ENCODE measurements around the gene CIT.

The CIT gene

GRCh38 chr12:119802472-119802871, 74.6 kb downstream of the CIT start:
- no peak for DNase-seq (ENCODE audit: low spot score)

GRCh38 chr12:119797090-119797489, 80.0 kb downstream of the CIT start:
- DNase-seq (ENCODE audit: low spot score): no peak

DNA sequence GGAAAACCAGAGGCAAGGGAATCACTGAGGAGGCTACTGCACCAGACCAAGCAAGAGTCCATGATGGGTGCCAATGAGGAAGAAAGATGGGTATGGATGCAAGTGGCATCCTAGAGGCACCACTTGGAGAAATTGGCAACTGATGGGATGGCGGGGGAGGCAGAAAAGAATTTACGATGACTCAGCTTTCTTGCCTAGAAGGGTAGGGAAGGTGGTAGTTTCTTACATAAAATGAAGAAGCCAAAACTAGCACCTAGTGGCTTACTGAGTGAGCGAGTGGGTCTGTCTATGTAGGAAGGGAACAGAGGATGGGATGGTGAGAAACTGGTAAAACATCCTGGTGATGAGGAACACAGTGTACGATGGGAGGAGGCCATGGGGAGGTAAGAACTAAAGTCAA, 80.8 kb downstream of the CIT start:
- no peak for DNase-seq (ENCODE audit: low spot score)

DNA sequence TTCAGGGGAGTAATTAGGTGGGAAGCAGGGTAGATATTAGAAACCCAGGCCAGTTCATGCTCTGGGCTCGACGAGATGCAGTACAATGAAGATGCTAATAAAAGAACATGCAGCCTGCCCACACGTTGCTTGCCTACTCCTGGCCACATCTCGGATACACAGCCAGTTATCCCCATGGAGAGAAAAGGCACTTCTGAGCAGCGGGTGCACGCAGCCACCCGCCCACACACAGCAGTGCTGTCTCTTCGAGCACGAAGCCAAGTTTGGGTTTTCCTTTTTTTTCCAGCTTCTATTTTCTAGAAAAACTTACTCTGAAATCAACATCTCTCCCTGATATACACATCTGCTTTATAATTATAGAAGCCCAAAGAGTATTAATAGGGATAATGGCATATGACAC, 85.7 kb downstream of the CIT start:
- no peak for DNase-seq (ENCODE audit: low spot score)

GRCh38 chr12:119788786-119789185, 88.3 kb downstream of the CIT start:
- DNase-seq (ENCODE audit: low spot score): no peak

- no peak for DNase-seq (ENCODE audit: low spot score)
Measured at GRCh38 chr12:119786539-119786938, 90.6 kb downstream of the CIT start.

GRCh38 chr12:119784673-119785072, 92.4 kb downstream of the CIT start:
- no peak for DNase-seq (ENCODE audit: low spot score)

GRCh38 chr12:119783787-119784186, 93.3 kb downstream of the CIT start:
- no peak for DNase-seq (ENCODE audit: low spot score)

DNA sequence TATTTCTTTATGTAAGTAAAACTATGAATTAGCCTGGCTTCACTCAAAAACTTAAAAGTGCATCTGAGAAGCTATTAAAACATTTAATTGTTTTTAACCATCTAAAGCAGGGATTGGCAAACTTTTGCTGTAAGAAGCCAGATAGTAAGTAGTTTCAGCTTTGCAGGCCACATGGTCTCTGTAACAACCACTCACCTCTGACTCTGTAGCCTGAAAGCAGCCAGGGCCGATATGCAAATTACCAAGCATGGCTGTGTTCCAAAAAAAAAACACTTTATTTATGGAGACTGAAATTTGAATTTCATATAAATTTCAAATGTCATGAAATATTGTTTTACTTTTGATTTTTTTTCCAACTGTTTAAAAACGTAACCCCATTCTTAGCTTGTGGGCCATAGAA, 95.3 kb downstream of the CIT start:
- no peak for DNase-seq (ENCODE audit: low spot score)

- peak; percentile 58 for DNase-seq (ENCODE audit: low spot score)
Measured at GRCh38 chr12:119780786-119781434, 96.2 kb downstream of the CIT start.

DNA sequence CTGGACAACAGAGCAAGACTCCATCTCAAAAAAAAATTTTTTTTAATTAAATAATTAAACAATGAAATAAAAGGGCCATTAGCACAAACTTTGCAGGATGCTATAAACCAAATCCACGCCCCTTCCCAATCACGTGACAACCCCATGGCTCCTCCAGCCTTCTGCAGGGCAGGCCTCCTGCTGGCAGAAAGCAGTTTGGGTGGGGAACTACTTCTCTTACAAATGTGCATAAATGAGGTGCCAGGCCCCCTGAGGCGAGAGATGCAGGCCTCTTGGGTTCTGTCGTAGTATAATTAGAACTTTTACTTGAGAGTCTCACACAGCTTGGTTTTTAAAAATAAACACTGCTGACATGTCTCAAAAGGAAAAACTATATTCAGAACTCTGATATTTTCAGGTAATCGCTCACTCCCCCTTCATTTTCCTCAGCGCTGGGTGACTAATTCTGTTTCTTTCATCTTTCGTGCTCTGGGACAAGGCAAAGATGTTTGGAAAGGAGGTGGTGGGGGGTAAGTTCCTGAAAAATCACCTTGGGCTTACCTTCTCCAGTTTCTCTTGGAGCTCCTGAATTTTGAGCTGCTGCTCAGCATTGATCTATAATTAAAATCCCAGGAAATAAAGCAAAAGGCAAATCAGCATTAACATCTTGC, 101.7 kb downstream of the CIT start:
- no peak for DNase-seq (ENCODE audit: low spot score)

DNA sequence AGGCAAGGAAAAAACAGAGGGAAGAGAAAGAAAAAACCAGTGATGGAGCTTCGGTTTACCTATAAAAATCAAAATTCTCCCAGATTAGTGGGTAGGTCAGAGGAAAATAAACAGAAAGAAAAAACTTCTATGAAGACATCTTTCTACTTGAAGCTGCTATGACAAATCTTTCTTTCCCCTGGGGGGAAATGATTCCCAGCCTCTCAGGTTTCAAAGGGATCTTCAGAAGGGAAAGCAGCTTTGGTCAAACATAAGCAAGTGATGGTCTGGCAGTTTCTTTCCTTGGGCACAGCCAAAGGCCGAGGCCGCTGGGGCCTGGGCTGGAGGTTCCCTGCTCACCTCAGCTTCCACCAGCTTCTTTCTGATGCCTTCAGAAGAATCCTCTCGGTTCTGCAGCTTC, 104.7 kb downstream of the CIT start:
- DNase-seq (ENCODE audit: low spot score): no peak

DNA sequence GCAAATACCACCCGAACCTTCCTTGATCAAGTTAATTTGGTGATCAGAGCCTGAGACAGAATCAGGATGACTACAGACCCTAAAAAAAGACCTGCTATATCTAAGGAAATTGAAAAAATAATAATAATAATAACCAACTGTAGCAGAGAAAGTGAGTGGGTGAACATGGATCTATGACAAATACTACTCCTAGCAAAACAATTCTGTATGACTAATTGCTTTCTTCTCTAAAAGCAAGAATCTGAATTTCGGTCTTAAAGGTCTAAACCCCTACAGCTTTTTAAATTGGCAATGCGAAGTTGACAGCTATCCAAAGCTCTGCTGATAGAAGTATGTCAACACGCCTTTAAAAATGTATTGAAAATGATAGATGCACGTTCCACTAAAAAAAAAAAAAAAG, 107.0 kb downstream of the CIT start:
- no peak for DNase-seq (ENCODE audit: low spot score)

DNA sequence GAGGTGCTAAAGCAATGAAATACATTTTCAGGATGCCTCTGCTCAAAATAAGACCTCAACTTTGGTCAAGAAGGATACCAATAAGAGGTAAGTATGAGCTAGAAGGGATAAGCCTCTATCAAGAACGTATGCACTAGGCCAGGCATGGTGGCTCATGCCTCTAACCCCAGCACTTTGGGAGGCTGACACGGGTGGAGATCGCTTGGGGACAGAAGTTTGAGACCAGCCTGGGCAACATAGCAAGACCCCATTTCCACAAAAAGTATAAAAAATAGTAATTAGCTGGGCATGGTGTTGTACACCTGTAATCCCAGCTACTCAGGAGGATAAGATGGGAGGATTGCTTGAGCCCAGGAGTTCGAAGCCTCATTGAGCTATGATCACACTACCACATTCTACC, 114.5 kb downstream of the CIT start:
- no peak for DNase-seq (ENCODE audit: low spot score)

DNA sequence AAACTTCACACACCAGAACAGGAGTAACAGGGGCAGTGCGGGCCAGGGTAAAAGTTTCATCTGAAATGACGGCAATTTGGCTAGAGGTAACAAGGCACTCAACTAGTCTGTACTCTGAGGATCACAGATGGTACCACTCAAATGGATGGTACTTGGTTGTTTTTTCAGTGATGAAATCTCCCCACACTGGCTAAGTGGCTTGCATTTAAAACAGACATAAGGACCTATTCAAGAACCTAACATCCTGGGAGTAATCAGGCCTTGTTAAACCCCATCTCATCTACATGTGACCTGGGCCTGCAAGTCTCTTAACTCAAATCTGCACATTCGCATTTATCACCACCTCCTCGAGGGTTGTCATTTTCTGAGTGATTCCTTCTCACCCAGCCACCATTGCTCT, 118.4 kb downstream of the CIT start:
- no peak for DNase-seq (ENCODE audit: low spot score)

GRCh38 chr12:119758234-119758633, 118.9 kb downstream of the CIT start:
- DNase-seq (ENCODE audit: low spot score): no peak

- no peak for DNase-seq (ENCODE audit: low spot score)
Measured at GRCh38 chr12:119751961-119752360, 125.2 kb downstream of the CIT start.

DNA sequence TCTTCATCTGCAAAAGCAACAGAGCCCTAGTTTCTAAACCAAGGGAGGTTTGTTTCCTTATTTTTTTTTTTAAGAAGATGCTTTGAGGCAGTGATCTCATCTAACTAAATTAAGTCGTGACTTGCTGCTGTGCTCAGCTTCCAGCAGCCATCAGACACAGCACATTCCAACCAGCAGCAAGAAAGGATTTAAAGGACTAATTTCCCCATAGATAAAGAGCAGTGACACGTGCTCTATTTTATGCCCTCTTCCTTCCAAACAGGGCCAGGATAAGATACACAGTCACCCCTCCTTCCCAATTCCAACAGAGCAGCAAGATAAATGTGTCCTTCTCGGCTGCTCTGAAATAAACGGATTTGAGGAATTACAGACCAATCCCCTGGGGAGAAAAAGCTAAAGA, 127.5 kb downstream of the CIT start:
- DNase-seq (ENCODE audit: low spot score): peak; percentile 52

DNA sequence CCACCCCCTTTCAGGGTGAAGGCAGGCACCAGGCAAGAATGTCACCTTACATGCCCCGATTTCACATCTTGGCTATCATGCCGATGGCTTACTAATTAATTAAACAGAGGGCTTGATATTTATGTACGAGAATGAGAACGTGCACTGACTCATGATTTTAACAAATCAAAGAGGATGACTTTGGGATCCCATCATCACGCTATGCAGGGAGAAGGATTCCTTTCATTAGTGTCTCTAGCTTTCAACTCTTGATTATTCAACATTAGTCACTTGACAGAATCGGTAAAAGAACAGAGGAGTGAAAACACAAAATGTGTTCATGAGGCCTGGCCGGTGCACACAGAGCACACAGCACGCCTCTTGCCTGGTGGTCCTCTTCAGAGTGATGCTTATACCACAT, 128.6 kb downstream of the CIT start:
- DNase-seq (ENCODE audit: low spot score): no peak

GRCh38 chr12:119746169-119746568, 131.0 kb downstream of the CIT start:
- no peak for DNase-seq (ENCODE audit: low spot score)

DNA sequence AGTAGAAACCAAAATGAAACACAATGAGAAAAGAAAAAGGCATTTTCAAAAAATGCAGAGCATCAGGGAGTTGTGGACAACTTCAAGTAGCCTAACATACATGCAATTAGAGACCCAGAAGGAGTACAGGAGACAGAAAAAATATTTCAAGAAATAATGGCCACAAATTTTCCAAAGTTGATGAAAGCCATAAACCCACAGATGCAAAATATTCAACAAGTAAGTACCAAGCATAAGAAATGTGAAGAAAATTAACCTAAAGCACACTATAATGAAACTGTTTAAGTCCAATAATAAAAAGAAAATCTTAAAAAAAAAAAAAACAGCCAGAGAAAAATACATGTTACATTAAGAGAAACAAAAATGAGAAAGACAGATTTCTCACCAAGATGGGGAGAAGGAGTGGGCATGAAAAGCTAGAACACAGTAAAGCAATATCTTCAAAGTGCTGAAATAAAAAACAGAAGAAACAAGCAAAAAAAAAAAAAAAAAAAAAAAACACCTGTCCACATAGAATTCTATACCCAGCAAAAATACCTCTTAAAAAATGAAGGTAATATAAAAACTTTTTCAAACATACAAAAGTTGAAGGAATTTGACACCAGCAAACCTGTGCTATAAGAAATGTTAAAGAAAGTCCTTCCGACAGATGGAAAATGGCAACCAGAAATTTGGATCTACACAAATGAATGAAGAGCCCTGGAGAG, 132.1 kb downstream of the CIT start:
- DNase-seq (ENCODE audit: low spot score): no peak

DNA sequence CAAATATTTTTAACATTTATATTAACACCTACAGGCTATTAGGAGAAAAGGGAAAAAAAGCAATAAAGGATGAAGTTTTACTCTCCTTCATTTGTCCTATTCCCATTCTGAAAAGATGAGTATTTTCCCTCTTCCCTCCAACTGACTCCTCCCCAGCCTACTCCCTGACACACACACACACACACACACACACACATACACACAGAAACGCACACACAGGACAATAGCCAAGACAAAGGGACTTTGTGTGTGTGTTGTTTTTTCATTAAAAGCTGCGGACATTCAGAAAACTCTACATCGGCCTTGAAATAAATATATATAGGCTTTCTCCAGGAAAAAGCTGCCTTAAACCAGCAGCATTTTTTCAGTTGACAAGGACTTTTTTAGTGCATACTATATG, 134.4 kb downstream of the CIT start:
- no peak for DNase-seq (ENCODE audit: low spot score)

- no peak for DNase-seq (ENCODE audit: low spot score)
Measured at GRCh38 chr12:119740830-119741229, 136.3 kb downstream of the CIT start.

DNA sequence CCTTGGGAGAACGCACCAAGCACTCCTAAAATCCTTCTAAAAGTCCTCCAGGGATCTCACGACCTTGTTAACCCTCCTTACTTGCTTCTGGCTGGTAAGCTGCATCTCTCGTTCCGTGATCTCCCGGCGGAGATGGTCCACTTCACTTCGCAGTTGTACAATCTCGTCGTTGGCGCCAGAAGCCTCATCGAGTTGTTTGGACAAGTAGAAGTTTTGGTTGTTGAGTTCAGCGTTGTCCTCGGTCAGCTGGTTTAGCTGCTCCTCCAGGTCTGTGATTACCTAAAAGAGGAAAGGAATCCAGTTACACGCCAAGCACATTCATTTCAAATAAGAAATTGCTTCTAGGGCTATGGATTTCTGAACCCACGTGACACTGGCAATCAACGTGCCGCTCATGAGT, 142.0 kb downstream of the CIT start:
- no peak for DNase-seq (ENCODE audit: low spot score)

All from D341Med (cell line).